SK-N-SH (cell line): Measurements from ENCODE around the gene OMP.

Source experiments
- CTCF ChIP-seq: fragments of 200-600 bp; sonication (generic); IDR thresholded peaks from 2 replicates; pipeline ENCODE4 v1.6.1; 2017; ENCODE audit warnings: antibody characterized with exemption, mild to moderate bottlenecking, moderate library complexity
- ELF1 ChIP-seq: IDR thresholded peaks from 2 replicates; pipeline ENCODE4 v1.4.0; 2012
- REST ChIP-seq: IDR thresholded peaks from 2 replicates; pipeline ENCODE4 v1.6.1; 2012; ENCODE audit warnings: mild to moderate bottlenecking, low read depth, low read length, moderate library complexity
- TAF1 ChIP-seq: IDR thresholded peaks from 2 replicates; pipeline ENCODE4 v1.6.1; 2012; ENCODE audit warnings: low read depth, mild to moderate bottlenecking, low read length, moderate library complexity, borderline replicate concordance

GRCh38 chr11:77152846-77153245, 50.2 kb downstream of the OMP start:
- no peak for TF ChIP-seq CTCF
- no peak for TF ChIP-seq REST
- TF ChIP-seq ELF1, result no peak
- no peak for TF ChIP-seq TAF1
